Measurements from ENCODE around the gene CSNK1E.

The CSNK1E gene

GRCh38 chr22:38249803-38250642 lies 67.2 kb downstream of the CSNK1E start:
- no peak for DNase-seq (ENCODE audit: low read depth)

GRCh38 chr22:38249301-38249700 lies 67.9 kb downstream of the CSNK1E start:
- no peak for DNase-seq (ENCODE audit: low read depth)

GRCh38 chr22:38248280-38248679 lies 69.0 kb downstream of the CSNK1E start:
- DNase-seq (ENCODE audit: low read depth) = no peak

DNA sequence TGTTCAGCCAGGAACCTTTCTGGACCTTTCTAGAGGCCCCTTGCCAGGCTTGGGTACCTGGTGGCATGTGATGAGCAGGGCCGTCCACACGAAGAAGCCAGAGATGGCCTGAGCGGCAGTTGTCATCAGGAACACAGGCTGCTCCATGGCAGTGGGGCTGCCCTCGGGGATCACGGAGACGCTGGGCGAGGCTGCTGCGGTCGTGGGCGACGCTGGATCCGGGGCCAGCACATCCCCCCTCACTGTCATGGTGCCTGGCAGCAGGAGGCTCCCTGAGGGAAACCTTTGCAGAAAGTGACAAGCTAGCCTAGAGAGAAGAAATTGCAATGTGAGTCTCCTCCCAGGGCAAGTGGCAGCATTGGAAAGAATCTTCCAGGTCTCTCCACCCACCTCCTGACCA lies 69.5 kb downstream of the CSNK1E start:
- DNase-seq (ENCODE audit: low read depth) = no peak

- no peak for DNase-seq (ENCODE audit: low read depth)
These were observed 70.5 kb downstream of the CSNK1E start for GRCh38 chr22:38246692-38247091.

DNA sequence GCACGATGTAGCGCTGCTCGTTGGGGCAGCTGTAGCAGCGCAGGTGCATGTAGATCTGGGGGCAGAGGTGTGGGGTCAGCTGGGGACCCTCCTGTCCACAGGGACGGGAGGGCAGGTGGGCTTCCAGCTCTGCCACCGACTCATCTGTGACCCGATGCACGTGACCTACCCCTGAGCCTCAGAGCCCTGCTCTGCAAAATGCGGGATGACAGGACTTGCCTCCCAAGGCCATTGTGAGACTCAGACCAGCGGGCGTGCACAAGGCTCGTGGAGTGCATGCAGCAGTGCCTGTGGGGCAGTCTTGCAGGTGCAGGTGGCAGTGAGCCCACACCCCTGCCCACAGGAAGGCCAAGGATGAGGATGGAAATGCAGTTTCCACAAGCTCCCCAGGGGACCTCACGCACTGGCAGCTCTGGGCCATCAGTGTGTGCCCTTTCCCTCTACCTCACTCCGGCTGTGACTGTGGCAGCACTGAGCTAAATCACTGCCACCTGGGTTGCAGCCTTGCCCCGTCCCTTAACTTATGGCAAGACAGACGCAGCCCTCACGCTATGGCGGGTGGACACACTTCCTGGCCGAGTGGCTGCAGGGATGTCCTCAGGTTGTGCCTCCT lies 71.1 kb downstream of the CSNK1E start:
- DNase-seq (ENCODE audit: low read depth) = no peak

GRCh38 chr22:38244106-38244505 lies 73.1 kb downstream of the CSNK1E start:
- no peak for DNase-seq (ENCODE audit: low read depth)

DNA sequence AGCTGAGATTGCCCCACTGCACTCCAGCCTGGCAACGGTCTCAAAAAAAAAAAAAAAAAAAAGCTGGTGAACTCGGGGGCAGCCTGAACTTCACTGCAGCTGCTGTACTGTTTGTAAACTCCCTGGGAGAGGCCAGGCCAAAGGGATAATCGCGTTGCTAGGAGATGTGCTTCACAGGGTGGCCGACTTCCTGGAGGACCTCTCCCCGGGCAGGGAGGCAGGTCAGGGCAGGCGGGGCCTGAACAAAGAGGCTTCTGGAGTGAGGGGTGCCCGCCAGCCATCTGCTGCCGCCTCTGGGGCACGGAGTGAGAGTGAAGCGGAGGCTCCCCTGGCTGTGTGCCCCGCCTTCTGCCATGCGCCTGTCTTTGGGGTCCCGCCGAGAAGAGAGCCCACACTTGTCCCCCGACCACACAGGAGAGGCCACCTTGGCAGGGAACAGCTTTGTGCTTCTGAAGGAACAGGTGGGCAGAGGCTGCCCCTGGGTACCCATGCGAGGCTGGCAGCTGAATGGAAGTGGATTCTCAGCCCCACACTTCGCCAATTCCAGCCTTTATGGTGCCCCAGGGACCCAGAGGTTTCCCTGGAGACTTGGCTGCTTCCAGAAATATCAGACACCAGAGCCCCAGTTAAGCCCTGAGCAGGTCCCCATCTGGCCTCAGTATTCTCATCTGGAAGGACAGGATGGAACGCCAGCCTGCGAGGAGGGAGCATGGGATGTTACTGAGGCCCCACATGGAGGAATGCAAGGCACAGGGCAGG lies 74.0 kb downstream of the CSNK1E start:
- DNase-seq (ENCODE audit: low read depth) = no peak

DNA sequence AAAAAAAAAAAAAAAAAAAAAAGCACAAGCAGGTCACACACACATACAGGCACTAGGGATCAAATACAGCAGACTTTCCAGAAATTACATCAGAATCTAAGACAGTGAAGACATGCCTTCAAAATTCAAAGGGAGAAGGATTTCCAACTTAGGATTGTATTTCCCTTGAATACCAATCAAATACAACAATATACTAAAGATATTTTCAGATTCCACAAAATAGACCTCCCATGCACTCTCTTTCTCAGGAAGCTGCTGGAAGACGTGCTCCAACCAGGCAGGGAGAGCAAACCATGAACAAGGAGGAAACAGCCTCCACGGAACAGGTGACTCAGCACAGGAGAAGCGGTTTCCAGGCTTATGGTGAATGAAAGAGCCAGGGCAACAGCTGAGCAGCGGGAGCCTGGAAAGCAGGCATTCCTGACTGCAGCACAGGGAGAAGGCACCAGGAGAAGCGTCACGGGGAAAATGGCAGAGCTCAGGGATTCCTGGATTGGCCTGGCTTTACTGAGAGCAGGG lies 76.4 kb downstream of the CSNK1E start:
- no peak for DNase-seq (ENCODE audit: low read depth)

Measured in stimulated activated CD8-positive, alpha-beta memory T cell treated with anti-CD3 and anti-CD28 coated beads, Interleukin-7, amount 100 ng/mL, for 24 hours (primary cell).